Epidermal melanocyte (primary cell): ENCODE results near the gene DCN.
"Not testable (repeated sequence)": the region's sequence is repeated elsewhere in the genome, so short reads cannot be mapped to it uniquely, and the experiment has no call there.

Experiments used
- DNase-seq: peaks from one replicate; pipeline ENCODE4 v3.0.0; 2011; ENCODE audit warnings: low spot score; ENCODE audit not compliant: insufficient read length

The DCN gene, protein sequence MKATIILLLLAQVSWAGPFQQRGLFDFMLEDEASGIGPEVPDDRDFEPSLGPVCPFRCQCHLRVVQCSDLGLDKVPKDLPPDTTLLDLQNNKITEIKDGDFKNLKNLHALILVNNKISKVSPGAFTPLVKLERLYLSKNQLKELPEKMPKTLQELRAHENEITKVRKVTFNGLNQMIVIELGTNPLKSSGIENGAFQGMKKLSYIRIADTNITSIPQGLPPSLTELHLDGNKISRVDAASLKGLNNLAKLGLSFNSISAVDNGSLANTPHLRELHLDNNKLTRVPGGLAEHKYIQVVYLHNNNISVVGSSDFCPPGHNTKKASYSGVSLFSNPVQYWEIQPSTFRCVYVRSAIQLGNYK

DNA sequence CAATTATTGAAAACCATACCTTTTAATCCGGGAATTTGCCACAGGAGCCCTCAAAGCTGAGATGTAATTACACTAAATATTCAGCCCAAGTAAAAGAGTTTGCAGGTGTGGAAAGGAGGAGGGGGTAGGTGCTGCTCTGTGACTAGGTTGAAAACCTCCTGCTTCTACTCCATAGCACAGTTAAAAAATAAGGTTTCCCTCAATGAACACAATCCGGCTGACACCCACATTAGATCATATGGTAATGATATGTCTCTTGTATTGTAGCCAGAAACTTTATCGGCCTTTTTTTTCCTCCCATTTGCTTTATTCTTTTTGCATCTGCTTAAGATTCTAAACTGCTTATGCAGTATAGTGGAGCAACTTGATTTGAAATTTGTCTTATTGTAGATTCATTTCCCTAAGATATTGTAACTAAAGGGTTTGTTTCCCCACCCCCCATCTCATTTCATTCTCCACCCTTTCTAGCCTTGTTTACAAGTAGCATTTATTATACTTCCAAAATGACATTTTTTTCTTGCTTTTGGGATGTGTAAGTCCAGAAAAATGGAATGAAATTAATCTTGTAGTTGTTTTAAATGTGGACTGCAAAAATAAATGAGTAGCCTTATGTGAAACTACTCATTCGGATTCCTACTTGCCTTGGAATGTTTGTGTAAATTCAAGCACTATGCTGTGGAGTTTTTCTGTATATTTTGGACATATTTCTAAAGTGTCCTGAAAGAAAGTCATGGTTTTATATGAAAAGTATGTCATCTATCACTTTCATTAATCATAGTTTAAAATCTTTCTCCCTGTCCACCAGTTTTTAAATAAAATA, at the start of gene DCN:
Gene DCN, minus strand, starts transcription at position 182 of the 820 bp plus-strand sequence. CDS start 4,265 bp downstream, outside the sequence.
- no peak for DNase-seq

DNA sequence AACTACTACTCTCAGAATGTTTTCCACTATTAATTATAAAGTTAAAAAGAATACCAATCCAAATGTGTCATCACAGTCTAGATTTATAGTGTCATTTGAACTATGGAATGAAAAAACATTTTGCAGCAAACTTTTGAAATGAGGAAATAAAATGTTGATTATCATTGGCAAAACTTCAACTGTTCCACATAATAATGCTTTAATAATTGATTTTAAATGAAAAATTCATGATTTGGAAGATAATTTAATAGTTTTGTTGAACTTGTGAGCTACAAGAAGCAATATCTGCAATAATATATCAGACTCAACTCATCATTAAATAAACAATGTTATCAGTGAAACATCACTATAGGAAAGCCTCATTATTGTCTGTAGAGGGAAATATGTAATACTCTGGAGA, 48.2 kb upstream of the DCN start:
- no peak for DNase-seq

DNA sequence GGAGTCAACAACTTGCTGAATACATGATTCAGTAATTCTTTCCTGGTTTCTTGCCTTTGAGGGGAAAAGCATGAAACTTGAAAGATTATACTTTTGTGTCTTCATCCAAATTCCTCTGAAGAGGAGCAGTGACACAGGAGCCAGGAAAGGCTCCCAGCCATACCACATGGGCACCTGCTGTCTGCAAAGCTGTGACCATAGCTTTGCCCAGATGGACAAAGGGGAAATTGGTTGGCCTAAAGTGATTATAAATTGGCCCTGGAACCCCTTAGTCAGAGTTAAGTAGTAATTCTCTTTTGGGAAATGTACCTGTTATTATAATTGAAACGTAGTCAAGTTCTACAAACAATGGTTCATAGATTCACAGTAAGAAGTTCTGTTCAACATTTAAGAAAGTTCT, 44.3 kb upstream of the DCN start:
- no peak for DNase-seq

DNA sequence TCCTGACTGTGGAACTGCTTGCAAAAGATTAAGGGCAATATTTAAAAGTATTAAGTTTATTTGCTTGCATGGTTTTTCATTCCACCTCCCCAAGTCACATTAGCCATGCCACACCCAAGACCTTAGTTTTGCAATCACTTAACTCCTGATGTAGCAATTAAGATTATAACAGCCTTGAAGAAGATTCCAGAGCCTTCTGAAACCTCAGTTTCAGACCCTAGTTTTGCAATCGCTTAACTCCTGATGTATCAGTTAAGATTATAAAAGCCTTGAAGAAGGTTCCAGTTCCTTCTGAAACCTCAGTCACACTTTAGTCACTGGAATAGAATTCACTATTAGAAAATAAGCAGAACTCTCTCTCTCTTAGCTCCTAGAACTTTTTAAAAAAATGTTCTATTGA, 42.7 kb upstream of the DCN start:
- DNase-seq, result no peak

DNA sequence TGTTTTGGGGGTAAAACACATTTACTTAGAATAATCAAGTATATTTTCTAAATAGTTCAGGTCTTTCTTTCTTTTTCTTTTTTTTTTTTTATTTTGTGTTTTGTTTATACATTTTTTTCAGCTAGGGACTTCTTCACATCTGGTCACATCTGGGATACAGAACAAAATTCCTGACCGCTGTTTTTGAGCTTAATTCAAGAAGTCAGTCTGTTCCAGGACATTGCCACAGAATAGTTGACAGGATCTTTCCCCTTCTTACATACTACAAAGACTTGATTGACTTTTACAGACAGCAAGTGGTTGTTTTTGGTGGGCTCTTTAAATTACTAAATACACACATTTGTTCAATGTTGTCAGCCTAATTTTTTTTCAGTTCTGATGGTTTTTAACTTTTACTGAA, 41.8 kb upstream of the DCN start:
- DNase-seq, result no peak

DNA sequence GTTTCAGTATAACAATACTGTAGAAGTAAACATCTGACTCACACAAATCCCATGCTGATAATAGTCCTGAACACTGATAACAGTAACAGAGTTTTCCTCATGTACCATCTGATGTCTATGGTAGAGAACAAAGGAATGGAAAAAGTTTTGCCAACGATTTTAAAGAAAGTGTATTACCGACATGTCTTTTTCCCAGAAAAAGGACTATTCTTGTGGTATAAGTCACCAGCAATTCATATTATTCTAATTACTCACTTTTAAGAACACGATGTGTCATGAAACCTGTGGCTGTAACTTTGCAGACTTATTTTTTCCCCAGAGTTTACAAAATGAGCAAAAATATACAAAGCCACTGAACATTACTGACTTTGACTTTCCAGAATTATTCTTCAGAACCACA, 40.1 kb upstream of the DCN start:
- DNase-seq, result no peak

DNA sequence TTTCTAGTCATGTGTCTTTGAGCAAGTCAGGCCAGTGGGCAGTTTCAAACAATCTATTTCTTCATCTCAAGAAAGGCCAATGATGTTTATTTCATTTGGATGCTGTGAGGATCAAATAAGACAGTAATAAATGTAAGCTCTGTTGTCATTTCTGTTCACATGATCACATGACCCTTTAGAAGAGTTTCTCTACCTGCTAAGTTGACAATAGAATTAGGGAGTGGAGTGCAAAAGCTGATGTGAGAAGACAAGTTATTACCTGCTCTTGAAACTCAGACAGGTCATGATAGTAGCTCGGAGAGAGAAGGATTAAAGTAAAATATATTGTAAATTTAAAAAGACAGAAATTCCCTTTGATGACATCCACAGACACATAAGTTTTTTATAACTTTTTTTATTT, 37.3 kb upstream of the DCN start:
- DNase-seq, result no peak

DNA sequence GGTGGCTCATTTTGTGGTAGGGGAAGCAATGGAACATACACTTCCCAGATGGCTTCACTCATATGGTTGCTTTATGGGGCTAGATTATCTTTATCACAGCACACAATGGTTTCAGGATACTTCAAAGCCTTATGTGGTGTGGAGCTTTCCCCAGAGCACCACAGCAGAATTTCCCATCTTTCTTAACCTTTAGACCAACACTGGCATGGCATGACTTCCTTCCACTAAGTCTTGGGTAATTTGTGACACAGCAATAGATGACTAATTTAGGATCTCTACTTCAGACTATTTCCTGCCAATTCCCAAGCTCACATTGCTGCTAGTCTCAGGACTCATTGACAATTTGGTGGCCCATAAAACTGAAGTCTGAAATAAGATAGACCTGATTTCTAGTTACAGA, 36.9 kb upstream of the DCN start:
- DNase-seq, result no peak

DNA sequence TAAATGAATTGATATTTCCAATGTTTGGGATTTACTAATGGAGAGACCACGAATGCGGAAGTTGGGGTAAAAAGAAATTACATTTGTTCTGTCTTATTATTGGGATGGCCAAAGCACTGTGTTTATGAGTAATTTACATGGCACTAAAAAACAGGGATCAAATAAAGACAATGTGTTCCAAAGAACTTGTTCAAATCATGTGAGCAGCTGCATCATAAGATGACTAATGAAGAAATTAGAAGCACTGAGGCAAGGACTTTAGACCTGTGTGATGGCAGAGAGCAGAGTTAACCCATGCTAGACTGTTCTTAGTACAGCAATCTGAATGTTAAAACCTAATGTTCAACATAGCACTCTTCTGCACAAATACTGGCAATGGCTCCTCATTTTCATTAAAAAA, 34.3 kb upstream of the DCN start:
- DNase-seq, result no peak

DNA sequence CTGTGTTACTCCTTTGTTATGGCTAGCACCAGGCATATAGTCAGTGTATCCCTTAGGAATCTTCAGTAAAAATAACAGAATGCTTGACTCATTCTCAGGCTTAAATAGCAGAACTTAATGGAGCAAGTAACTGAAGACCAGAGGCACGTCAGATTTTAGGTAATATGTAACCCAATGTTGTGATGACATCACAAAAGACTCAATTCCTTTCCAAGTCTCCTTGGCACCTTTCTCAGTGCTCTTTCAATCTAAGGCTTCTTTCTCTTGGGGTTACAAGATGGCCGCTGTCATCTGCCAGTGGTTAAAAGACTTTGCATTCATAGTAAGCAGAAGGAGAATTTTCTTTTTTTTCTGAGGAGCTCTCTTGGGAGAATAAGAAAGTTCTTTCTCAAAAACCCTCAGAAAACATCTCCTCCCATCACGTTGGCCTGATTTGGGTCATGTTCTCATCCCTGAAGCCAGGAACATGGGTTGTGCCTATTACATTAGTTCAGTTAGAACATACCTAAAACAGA, 33.4 kb upstream of the DCN start:
- no peak for DNase-seq

DNA sequence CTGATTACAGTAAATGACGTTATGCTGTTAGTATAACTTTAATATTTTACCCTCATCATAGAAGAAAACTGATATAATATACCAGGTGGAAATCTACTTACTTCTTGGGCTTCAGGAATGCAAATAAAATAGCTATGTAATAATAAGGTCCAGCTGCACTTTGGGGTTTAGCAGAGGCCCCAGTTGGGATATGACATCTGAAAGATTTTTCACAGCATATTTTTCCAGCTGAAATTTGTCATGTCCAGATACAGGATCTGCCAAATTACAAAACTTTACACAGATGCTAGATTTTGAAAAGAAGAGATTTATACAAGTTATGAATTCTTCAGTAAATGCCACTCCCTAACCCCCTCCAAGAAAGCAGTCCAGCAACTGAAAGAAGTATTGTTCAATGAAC, 29.2 kb upstream of the DCN start:
- DNase-seq, result no peak

DNA sequence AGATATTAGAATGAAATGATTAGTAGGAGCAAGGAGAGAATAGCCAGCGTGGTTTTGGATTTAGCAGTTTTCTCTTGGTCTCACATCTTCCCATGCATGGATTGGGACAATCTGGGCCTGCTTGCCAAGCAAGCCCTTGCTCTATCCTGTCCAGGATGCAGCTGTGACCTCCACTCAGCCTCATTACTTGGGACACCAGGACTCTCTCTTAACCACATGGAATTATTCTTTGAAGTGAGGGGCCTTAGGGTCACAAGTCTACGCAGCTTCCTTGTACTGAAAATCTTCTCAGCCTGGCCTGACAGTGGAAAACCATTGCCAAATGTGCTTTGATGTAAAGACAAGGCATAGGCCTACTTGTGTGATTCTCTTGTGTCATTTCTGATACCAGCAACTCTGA, 28.0 kb upstream of the DCN start:
- DNase-seq, result no peak

DNA sequence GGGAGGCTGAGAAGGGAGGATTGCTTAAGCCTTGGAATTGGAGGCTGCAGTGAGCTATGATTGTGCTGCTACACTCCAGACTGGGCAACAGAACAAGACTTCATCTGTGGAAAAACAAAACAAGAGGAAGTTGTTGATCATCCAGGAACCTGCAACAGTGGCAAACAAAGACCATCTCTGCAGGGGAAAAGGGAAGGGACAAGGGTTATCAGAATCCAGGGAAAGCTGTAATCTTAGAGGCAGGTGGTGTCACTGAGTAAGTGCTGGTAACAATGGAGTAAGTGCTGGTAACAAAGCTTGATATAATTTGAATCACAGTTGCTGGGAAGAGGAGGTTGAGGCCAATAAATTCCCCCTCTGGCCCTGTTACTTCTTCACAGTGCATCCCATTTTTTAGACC, 27.5 kb upstream of the DCN start:
- no peak for DNase-seq

DNA sequence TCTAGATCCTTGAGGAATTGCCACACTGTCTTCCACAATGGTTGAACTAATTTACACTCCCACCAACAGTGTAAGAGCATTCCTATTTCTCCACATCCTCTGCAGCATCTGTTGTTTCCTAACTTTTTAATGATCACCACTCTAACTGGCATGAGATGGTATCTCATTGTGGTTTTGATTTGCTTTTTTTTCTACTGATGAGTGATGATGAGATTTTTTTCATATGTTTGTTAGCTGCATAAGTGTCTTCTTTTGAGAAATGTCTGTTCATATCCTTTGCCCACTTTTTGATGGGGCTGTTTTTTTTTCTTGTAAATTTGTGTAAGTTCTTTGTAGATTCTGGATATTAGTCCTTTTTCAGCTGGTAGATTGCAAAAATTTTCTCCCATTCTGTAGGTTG, 24.7 kb upstream of the DCN start:
- not testable (repeated sequence) for DNase-seq

DNA sequence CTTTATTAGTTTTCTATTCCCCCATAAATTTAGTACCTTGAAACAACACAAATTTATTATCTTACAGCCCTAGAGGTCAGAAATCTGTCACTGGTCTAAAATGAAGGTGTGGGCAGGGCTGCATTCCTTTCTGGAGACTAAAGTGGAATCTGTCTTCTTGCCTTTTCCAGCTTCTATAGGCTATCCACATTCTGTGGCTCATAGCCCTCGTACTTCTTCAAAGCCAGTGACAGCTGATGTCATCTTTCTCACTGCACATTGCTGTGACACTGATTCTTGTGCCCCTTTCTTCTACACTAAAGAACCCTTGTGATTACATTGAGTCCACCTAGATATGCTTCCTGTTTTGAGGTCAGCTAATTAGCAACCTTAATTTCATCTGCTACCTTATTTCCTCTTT, 23.2 kb upstream of the DCN start:
- DNase-seq, result no peak

DNA sequence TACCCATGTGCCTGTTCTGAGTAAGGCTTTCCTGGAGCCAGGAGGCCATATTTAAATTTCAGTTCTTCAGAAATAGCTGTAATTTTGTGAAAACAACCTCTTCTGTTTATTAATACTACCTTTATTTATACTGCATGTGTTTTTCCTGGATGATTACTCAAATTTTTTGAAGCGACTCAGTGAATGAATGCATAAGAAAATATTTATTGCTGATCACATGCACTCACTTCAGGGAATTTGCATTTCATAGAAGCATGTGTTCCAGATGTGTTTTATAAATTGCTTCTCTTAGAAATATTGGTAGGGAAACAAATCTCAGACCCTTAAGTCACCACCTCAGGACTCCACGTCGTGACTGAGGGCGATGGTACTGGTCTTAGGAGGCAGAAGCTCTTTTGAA, 21.8 kb upstream of the DCN start:
- DNase-seq, result no peak

DNA sequence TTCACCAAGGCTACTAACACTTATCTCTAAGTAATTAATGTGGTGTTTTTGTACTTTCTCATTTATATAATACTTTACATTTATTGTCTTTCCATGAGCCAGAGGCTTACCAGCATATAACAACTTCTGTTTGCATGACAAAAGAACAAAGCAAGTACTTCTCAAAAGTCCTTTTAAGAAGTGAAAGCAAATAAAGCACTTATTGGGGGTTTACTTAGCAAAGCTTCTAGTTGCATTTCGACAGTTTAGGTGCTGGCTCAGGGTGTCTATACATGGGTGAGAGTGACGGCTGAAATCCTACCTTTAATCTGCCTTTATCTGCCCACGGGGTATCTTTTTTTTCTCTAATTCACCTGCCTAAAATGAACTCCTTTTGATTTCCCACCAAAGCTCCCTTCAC, 21.0 kb upstream of the DCN start:
- DNase-seq, result no peak

DNA sequence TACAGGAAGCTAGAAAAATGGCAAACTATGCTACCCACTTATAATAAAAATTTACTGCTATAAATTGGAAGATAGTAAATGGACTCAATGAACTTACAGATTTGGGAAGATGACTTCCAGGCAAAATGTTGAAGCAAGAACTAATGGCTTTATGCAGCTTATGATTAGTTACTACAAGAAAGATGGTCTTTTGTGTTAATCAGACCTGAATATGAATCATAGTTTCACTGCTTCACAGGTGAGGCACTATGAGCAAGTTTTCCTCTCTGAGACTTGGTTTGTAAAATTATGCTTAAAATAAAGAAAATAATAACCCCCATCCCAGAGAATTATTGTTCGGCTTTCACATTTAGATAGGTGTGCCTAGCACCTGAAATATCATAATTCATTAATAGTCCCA, 19.8 kb upstream of the DCN start:
- DNase-seq, result no peak

DNA sequence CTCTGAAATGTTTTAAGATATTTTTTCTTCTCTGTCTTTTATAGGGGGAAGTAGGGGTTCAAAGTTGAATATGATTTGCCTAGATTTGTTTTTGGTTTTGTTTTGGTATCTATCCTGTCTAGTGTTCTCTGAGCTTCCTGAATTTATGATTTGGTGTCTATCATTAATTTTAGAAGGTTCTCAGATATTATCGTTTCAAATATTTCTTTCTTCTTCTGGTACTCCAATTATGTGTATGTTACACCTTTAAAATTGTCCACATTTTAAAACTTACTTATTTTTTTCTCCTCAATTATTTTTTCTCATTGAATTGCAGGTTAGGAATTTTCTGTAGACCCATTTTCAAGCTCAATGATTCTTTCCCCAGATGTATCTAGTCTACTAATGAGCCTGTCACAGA, 13.8 kb upstream of the DCN start:
- DNase-seq, result no peak

DNA sequence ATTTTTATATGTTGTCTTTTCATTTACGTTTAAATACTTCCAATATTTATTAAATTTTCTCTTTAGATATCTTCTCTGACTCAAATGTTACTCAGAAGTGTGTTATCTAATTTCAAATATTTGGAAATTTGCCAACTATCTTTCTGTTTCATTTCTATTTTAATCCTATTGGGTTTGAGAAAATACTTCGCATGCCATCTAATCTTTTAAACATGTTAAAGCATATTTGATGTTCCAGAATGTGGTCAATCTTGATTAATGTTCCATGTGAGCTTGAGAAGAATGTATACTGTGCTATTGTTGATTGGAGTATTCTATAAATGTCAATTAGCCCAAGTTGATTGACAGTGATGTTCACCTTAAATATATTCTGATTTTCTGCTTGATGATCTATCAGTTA, 11.9 kb upstream of the DCN start:
- DNase-seq, result no peak

DNA sequence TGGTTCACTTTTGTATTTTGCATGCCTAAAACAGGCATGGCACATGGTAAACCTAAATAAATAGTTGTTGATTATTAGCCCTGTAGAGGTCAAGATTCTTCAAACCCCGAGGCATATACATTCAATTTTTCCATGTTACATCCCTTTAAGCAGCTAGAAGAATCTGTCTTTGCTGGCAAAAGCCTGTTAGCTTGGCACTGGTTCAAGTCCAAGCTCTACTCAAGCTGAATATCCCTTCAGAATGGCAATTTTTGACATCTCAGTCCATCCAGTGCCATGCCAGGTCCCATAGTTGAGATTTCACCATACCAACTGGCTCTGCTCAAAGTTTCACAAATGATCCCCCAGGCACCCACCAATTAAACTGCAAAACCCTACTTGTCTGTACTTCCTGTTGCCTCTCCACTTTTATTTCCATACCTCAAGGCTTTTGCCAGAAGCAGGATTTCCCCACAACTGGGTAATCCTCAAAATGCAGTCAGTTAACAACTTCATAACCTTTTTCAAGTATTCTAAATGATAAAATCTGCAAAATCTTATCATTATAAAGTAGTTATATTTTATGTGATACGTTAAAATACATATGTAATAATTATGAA, 9.0 kb upstream of the DCN start:
- DNase-seq, result no peak

DNA sequence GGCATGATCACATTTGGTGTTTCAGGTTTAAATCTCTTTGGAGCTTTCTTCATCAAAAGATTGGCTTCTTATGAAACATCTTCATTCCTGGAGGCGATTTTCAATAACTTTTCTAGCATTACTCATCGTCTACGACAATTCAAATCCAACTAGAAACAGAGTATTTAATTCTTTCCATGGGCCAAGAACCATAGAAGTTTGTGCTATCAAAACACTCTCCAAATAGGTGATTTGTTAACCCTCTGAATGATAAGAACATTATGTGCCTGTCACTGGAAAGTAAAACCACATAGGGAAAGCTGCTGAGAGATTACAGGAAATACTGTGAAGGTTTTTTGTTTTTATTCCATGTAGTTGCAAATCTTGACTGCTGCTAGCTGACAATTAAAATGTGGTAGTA, 6.9 kb upstream of the DCN start:
- no peak for DNase-seq
